Left lung (tissue), 10 donors: ENCODE results near the gene ARHGEF2. TPM values are rescaled to one million over a fixed set of nuclear protein-coding genes. Genes with fewer than 3 reads are reported as not detected.

ENCODE experiments used
- ATAC-seq: fragments of 200-7000 bp; cut with Tn5 transposase; one replicate; pipeline ENCODE4 v1.9.1; 2020; ENCODE audit warnings: moderate library complexity
- DNase-seq, 4 donors: peaks; one replicate each; pipeline ENCODE4 v3.0.0-alpha.2; 2013 to 2020
- H3K27ac ChIP-seq, 2 donors: fragments of 200-600 bp; sonication (generic) in 1 of 2; one replicate each; pipeline versions ENCODE4 v1.5.0 to v1.8.0; 2020 to 2021
- H3K27me3 ChIP-seq, 2 donors: fragments of 200-600 bp; sonication (generic) in 1 of 2; one replicate each; pipeline versions ENCODE4 v1.5.0 to v1.8.0; 2020 to 2021
- H3K36me3 ChIP-seq, 2 donors: fragments of 200-600 bp; sonication (generic) in 1 of 2; one replicate each; pipeline versions ENCODE4 v1.5.0 to v1.8.0; 2020 to 2021
- H3K4me1 ChIP-seq, 2 donors: fragments of 200-600 bp; one replicate each; pipeline ENCODE4 v1.8.0; 2021
- H3K4me3 ChIP-seq, 2 donors: fragments of 200-600 bp; sonication (generic) in 1 of 2; one replicate each; pipeline versions ENCODE4 v1.5.0 to v1.8.0; 2020 to 2021; ENCODE audit warnings: mild to moderate bottlenecking in 1 of 2
- H3K9me3 ChIP-seq, 2 donors: fragments of 200-600 bp; sonication (generic) in 1 of 2; one replicate each; pipeline versions ENCODE4 v1.5.0 to v1.8.0; 2020 to 2021
- intact Hi-C, 2 donors: fragments of 100-400 bp; cut with DNase I; formaldehyde crosslinking; loops; one replicate each; pipeline versions ENCODE4 v1.11.2 to v1.14.2; 2022
- polyA plus RNA-seq, 6 donors: library from polyadenylated mRNA; unstranded; fragments of 120-200 nt; gene quantifications; one replicate each; pipeline ENCODE4 v1.2.1, GENCODE V29; 2013; ENCODE audit not compliant: insufficient read length in 6 of 6
- total RNA-seq, 2 donors: library from RNA; stranded (reverse); fragmentation: NEBNext Ultra II Directional; extraction: Animal tissue kit (Norgen Biotek cat#: 25700); gene quantifications; one replicate each; pipeline ENCODE4 v1.2.1, GENCODE V29; 2021
- TF ChIP-seq, protein P1 (sequence below), 2 donors: fragments of 200-600 bp; sonication (generic) in 1 of 2; IDR thresholded peaks; one replicate each; pipeline versions ENCODE4 v1.5.0 to v1.8.0; 2021; ENCODE audit warnings: antibody characterized with exemption in 2 of 2
- donor health status: DM: no; HTN: yes; CAD: no.
- donor health status: DM: no; HTN: no; CAD: no.

ARHGEF2 gene
- total and polyA plus RNA-seq, 8 donors: 158 to 290 (median 218) TPM

DNA sequence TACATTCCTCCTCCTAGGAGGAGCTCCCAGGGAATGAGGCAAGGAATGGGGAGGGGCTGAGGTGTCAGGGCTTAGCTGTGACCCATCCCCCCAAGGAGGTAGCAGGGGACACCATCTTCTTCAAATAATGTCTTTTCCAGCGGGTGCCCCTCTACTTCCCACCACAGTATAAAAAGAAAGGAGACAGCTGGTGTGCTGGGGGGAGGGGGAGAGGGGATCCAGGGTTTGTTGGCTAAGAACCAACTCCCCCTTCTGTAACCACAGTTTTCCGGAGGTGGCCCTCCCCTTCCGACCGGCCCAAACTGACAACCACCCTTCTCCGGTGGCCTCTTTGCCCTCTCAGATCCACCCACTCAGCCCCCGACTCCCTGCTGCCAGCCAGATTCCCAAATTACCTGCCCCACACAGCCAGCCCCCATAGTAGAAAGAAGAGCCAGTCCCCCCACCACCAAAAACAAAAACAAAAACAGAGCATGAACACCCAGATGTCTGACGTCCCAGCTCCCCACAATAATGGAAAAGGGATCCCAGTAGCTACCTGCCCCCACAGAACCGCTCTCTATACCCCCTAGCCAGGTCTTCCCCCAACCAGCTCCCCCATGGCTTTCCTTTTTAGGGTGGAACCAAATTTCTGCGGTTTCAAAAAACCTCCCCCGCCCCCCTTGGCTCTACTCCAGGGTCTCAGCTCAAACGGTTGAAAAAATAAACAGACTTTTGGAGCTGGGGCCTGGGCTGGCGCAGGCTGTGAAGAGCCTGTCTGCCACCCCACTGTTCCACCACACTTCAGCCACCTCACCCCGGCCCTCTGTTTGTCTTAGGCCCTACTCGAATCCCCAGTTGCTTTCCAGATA is 2.1 kb downstream of the ARHGEF2 start:
- Histone ChIP-seq H3K27me3 (no peaks in the 10 kb centered on the region), H3K36me3 (peaks cover 0 to 12% of the 10 kb centered on the region in 2 donors), H3K4me3 (peak overlapping the region; percentile 60 to 98), H3K9me3 (no peaks in the 10 kb centered on the region), H3K4me1 (peaks cover 64 to 80% of the 10 kb centered on the region in 2 donors), H3K27ac (peak overlapping the region; percentile 92 to 96)
- DNase-seq: peak; percentile 75 to 91 (median 82)
- intact Hi-C loops: no loop called here
- TF ChIP-seq, protein P1, sequence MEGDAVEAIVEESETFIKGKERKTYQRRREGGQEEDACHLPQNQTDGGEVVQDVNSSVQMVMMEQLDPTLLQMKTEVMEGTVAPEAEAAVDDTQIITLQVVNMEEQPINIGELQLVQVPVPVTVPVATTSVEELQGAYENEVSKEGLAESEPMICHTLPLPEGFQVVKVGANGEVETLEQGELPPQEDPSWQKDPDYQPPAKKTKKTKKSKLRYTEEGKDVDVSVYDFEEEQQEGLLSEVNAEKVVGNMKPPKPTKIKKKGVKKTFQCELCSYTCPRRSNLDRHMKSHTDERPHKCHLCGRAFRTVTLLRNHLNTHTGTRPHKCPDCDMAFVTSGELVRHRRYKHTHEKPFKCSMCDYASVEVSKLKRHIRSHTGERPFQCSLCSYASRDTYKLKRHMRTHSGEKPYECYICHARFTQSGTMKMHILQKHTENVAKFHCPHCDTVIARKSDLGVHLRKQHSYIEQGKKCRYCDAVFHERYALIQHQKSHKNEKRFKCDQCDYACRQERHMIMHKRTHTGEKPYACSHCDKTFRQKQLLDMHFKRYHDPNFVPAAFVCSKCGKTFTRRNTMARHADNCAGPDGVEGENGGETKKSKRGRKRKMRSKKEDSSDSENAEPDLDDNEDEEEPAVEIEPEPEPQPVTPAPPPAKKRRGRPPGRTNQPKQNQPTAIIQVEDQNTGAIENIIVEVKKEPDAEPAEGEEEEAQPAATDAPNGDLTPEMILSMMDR (IDR thresholded peaks at IDR 0.05): no peak
- ATAC-seq: peak; percentile 42

DNA sequence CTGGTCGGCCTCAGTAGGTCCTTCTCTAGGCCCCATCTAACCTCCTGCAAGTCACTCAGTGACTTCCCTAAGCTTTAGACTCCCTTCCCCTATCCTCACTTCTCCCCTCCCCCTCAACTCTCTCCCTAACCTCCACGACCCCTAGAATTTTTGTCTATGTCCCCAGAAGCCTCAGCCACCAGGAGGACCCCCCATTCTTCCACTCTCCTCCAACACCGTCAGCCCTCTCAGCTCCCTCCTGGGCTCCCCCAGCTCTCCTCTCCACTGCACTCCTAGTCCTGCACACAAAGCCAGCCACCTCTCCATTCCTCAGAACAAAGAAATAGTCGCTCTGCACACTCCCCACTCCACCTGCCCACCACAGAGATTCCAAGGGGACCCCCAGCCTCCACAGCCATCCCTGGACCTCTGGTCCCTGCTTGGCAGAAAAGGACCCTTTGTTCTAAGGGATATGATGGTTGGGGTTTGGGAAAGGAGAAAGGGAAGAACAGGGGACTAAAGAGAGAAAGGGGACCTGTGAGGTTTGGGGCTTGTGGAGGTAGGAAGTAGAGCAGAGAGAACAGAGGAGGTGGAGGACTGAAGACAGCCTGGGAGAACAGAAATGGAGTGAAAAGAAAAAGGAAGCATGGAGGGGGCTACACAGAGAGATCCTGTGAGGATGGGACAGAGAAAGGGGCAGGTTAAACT is 2.8 kb downstream of the ARHGEF2 start:
- Histone ChIP-seq H3K27me3 (no peaks in the 10 kb centered on the region), H3K27ac (peak overlapping the region; percentile 92 to 96), H3K4me1 (peaks cover 64 to 80% of the 10 kb centered on the region in 2 donors), H3K9me3 (no peaks in the 10 kb centered on the region), H3K36me3 (peaks cover 0 to 12% of the 10 kb centered on the region in 2 donors), H3K4me3 (peak overlapping the region; percentile 60 to 98)
- DNase-seq: no peak
- intact Hi-C loops: no loop called here
- ATAC-seq: no peak
- TF ChIP-seq, protein P1 (IDR thresholded peaks at IDR 0.05): no peak

DNA sequence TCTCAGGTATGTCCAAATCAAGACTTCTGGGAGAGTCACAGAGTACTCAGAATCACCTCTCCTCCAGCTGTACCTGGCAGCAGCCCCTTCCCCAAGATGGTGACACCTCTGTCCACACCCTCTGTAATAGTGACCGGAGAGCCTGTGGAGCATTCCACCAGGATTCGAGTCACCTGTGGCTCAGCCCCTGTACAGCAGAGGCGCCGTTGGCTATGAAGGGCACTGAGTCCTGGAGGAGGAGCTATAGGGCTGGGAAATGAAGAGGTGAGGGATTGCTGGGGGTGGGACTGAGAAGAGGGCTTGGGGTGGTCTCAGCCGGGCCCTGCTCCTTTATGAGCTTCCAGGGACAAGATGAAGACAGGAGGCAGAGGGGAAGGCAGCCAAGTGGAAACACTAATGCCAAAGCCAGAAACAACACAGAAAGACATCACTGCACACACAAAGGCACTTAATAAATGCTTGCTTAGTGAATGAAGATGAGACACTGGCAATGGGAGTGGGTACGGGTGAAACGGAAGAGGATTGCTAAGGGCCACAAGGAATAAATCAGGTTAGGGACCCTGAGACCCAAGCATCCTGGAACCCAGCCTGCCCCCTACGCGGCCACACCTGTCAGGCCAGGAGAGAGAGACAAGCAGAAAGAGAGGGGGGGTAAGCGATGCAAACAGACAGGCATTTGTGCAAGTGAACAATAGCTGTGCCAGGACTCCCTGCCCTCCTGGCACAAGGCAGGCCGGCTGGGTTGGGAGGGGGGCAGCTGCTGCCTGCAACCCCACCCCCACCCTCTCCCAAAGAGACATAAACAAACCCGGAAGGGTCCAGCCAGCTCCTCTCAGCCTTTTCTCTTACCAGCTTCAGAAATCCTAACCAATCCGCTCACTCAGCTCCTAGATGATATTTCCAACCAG is 3.9 kb downstream of the ARHGEF2 start:
- peaks cover 65 to 80% of the 10 kb centered on the region in 2 donors for H3K4me1 ChIP-seq
- no peak for DNase-seq
- ATAC-seq: no peak
- peaks cover 0 to 20% of the 10 kb centered on the region in 2 donors for H3K36me3 ChIP-seq
- intact Hi-C loops: no loop called here
- H3K27ac ChIP-seq: peak overlapping the region; percentile 92 to 96
- TF ChIP-seq, protein P1 (IDR thresholded peaks at IDR 0.05): no peak
- H3K4me3 ChIP-seq: peak overlapping the region; percentile 60 to 98
- no peaks in the 10 kb centered on the region for H3K9me3 ChIP-seq
- no peaks in the 10 kb centered on the region for H3K27me3 ChIP-seq

DNA sequence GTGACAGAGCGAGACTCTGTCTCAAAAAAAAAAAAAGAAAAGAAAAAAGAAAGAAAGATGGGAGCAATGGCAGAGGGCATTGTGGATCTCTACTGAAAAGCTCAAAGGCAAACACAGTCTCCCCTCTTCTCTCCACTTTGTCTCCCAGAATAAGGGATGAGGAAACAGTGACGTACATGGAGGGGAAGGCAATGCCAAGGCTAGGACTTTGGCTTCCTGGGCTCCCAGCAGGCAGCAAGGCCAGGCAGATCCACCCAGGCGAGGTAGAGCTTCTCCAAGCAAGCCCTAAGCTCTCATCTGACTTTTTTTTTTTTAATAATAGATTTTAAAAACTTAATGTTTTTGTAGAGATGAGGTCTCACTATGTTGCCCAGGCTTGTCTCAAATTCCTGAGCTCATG is 4.6 kb downstream of the ARHGEF2 start:
- peaks cover 69 to 81% of the 10 kb centered on the region in 2 donors for H3K4me1 ChIP-seq
- H3K4me3 ChIP-seq: peak overlapping the region in 1 of 2 donors; percentile 98
- peaks cover 0 to 27% of the 10 kb centered on the region in 2 donors for H3K36me3 ChIP-seq

More for the DNA sequence above, 4.6 kb downstream of the ARHGEF2 start:
- intact Hi-C loops: no loop called here
- Histone ChIP-seq H3K27ac (peak overlapping the region; percentile 92 to 96), H3K9me3 (no peaks in the 10 kb centered on the region), H3K27me3 (no peaks in the 10 kb centered on the region)
- TF ChIP-seq, protein P1 (IDR thresholded peaks at IDR 0.05): no peak
- no peak for ATAC-seq
- DNase-seq: no peak
